HG03025 (cell line): ENCODE results near the gene ABCB10.
"Not testable (repeated sequence)": the region's sequence is repeated elsewhere in the genome, so short reads cannot be mapped to it uniquely, and the experiment has no call there.

Experiments
- ATAC-seq: cut with Tn5 transposase; IDR thresholded peaks from one replicate; pipeline ENCODE4 v1.9.1; 2021; ENCODE audit warnings: mild to moderate bottlenecking, moderate library complexity; ENCODE audit not compliant: unreplicated experiment, low FRiP score

Gene ABCB10

DNA sequence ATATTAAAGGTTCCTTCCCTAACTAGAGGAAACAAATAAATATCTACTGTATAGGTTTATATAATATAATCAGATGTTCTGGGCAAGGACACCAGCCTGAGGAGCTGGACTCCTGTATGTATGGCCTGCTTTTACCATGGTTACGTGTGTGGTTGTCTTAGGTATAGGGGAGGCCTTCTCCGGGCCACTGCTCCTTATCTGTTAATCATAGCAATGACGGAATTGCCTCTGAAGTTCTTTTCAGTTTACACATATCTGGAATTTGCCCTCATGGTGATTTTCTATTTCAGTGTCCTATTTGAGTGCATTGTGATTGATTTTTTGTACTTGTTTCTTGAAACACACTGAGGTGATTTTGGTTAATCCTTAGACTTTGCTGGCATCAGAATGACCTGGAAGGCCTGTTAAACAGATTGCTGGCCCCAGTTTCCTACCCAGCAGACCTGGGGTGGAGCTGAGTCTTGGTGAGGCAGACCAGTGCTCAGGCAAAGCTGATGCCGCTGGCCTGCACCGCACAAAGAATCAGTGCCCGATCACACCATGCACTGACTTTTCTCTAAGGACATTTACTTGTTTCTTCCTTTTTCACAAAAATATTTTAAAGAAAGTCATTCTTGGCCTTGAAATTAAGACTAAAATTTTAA lies 18.5 kb downstream of the ABCB10 start:
- no peak for ATAC-seq

DNA sequence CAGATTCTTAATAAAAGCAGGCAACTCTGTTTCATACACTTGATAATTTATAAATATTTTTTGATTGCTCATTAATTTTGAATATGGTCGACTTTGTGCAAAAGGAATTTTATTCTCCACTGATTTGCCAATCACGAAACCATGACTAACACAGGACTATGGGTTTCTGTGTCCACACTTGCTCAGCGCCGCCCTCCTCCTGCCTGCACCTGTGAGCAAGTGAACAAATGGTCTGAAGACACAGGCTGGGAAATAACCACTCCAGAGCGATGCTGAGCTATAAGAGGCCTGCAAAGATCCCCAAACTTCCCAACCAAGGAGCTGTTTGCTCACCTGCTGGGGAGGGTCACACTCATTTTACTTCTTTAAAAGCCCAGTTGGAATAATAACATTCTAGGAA lies 19.6 kb downstream of the ABCB10 start:
- no peak for ATAC-seq

GRCh38 chr1:229537894-229538293 lies 20.6 kb downstream of the ABCB10 start:
- ATAC-seq: no peak

DNA sequence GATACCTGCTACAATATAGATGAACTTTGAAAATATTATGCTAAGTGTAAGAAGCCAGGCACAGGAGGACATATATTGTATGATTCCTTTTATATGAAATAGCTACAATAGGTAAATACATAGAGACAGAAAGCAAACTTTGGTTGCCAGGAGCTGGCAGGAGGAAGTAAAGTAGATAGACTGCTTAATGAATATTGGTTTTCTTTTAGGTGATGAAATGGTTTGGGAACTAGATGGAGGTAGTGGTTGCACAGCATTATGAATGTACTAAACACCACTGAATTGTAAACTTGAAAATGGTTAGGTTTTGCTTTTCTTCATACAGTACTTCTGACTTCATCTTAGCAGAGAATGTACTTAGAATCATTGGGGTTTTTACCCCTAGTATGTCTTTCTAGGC lies 21.5 kb downstream of the ABCB10 start:
- no peak for ATAC-seq

DNA sequence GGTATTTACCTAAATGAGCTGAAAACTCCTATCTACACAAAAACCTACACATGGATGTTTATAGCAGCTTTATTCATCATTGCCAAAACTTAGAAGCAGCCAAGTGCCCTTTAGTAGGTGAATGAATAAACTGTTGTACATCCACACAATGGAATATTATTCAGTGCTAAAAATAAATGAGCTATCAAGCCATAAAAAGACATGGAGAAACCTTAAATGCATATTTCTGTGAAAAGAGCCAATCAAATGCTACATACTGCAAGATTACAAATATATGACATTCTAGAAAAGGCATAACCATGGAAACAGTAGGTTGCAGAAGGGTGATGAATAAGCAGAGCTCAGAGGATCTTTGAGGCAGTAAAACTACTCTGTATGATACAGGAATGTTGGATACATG lies 23.3 kb downstream of the ABCB10 start:
- no peak for ATAC-seq

DNA sequence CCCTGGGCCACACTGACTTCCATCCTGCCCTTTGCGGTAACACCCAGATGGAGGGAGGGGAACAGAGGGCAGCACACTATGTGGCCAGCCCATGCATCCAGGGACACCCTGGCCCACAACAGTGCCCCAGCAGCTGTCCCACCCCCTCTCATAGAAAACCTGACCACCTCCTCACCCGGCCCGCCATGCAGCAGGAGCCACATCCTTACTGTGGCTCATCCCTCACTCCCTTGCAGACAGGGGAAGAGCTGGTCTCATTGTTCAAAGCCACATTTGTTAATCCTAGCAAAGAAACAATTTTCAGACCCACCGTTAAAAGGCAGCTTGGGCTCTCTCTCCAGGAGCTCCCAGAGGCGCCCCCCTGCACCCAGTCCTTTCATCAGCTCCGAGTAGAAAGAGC lies 27.2 kb downstream of the ABCB10 start:
- no peak for ATAC-seq

- no peak for ATAC-seq
These were observed 28.9 kb downstream of the ABCB10 start for GRCh38 chr1:229529639-229530038.

GRCh38 chr1:229526695-229527094 lies 31.8 kb downstream of the ABCB10 start:
- ATAC-seq: no peak

DNA sequence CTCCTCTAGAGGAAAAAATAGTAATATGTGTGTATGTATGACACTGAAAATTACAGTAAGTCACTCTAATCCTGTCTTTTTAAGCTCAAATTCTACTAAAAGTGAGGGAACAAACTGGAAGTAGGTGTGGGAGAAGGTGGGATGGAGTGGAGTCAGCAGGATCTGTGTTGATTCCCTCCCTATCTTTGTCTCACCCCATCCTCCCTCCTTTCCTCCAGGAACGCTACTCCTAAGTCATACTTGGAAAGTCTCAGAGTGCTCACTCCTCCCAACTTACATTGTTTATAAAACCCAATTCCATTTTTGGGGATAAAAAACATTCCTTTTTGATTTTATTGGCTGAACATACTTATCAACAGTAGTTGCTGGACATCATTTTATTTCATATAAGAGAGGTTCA lies 35.5 kb downstream of the ABCB10 start:
- no peak for ATAC-seq

DNA sequence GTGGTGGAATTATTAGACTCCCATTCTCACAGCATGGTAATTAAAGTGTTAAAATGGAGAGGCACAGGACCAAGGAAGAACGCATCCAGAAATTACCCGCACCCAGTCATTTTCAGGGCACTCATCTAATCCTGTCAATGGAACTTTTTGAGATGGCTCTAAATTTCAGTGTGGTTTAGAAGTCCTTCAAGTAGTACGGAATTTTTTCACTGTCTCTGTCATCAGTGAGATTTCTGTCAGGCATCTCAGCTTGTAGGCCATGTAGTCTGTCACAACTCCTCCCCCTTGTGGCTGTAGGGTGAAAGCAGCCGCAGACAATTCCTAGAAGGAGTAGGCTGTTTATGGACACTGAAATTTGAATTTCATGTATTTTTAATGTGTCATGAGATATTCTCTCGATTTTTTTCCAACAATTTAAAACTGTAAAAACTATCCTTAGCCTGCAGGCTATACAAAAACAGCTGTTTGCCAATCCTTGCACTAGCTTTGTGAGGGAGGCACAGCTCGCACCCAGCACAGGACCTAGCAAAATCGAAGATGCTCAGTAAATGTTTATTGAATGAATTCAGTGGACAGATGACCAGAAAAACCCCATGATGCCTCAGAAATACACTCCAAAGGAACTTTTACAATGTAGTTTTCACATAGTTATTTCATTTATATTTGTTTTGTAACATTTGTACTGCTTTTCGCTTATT lies 43.8 kb downstream of the ABCB10 start:
- peak; percentile 72 for ATAC-seq

DNA sequence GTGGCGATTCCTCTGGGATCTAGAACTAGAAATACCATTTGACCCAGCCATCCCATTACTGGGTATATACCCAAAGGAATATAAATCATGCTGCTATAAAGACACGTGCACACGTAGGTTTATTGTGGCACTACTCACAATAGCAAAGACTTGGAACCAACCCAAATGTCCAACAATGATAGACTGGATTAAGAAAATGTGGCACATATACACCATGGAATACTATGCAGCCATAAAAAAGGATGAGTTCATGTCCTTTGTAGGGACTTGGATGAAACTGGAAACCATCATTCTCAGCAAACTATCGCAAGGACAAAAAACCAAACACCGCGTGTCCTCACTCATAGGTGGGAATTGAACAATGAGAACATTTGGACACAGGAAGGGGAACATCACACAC lies 46.9 kb downstream of the ABCB10 start:
- not testable (repeated sequence) for ATAC-seq

DNA sequence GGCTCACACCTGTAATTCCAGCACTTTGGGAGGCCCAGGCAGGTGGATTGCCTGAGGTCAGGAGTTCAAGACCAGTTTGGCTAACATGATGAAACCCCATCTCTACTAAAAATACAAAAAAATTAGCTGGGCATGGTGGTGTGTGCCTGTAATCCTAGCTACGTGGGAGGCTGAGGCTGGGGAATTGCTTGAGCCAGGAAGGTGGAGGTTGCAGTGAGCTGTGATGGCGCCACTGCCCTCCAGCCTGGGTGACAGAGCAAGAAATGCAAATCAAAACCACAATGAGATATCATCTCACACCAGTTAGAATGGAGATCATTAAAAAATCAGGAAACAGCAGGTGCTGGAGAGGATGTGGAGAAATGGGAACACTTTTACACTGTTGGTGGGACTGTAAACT lies 47.3 kb downstream of the ABCB10 start:
- not testable (repeated sequence) for ATAC-seq

- no peak for ATAC-seq
These were observed 48.9 kb downstream of the ABCB10 start for GRCh38 chr1:229509576-229509975.

GRCh38 chr1:229508823-229509337 lies 49.6 kb downstream of the ABCB10 start:
- no peak for ATAC-seq

- peak; percentile 91 for ATAC-seq
These were observed 50.3 kb downstream of the ABCB10 start, which contains the start of gene NUP133 for GRCh38 chr1:229507951-229508822. Gene NUP133 (minus strand): TSS chr1:229508341. CDS start chr1:229508249, 92 bp downstream.

GRCh38 chr1:229507502-229507901 lies 51.0 kb downstream of the ABCB10 start:
- ATAC-seq: no peak

GRCh38 chr1:229506633-229507032 lies 51.9 kb downstream of the ABCB10 start:
- no peak for ATAC-seq

GRCh38 chr1:229495782-229496181 lies 62.7 kb downstream of the ABCB10 start:
- ATAC-seq: no peak

GRCh38 chr1:229487181-229487580 lies 71.3 kb downstream of the ABCB10 start:
- ATAC-seq: no peak

- no peak for ATAC-seq
These were observed 73.2 kb downstream of the ABCB10 start for GRCh38 chr1:229485318-229485717.

DNA sequence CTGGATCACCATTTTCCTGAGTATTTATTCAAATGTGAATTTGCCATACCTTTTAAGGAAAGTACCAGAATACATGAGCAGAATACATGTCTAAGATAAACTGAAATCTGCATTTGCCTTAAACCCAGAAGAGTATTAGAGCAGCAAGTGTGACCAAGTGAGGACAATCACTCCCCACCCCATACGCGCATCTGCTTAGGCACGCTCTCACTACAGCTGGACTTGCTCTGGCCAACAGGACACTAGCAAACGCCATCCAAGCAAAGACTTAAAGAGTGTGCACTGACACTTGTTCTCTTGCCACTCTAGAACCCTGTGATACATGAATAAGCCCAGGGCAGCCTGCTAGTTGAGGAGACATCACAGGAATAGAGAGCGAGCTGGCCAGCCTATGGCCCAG lies 76.0 kb downstream of the ABCB10 start:
- no peak for ATAC-seq
